A549 treated with GW870086 at 1 μM for 4 hours (cell line): Measurements from ENCODE around the gene NINL. TPM values are rescaled to one million over a fixed set of nuclear protein-coding genes. Genes with fewer than 3 reads are reported as not detected.

Experiments used
- total RNA-seq: library from RNA; stranded (reverse); fragments of 200-300 nt; extraction: Qiagen RNA extraction; gene quantifications from 5 replicates; pipeline ENCODE4 v1.2.3, GENCODE V29; 2022; ENCODE audit warnings: low read depth

The NINL gene
- 12.9 to 16.1 TPM (median 13.1 TPM) in 5 replicates for total RNA-seq

GRCh38 chr20:25584905-25585704 is at the start of gene NINL:
TSS of gene NINL (minus strand) at chr20:25585531. CDS start at chr20:25526587, 58,944 bp downstream.

DNA sequence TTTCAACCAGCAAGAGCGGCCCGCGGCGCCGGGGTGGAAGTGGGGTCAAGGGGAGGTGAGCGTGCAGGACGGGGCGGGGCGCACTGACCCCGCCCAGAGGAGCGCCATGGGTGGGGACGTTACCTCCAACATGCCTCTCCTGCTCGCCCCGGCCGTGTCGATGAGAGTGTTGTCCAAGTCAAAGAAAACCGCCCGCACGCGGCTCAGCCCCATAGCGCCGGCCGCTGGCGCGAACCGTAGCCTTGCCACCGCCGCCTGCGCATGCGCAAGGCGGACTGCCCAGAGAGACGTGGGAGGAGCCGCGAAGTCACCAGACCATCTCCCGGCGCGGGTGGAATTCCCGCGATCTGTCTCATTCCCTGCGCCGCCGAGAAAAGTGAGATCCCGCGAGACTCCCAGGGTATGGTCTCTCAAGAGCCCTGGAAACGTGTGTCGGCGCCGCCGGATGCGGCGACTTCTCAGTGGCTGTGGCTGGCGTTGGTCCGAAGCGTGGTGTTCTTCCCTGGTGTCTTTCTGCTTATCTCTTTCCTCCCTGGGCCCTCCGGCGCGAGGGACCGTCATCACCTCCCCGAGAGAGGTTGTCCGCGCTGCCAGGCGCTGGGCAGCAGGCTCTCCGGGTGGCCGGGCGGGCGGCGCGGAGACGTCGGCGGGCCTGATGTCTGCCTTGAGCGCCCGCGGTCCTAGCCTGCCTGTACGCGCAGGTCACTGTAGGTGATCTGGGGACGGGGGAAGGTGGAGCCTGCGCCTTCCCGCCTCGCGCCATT is 38.6 kb upstream of the NINL start, which contains the start of gene NANP:
TSS of gene NANP (minus strand) at position 279 of the 764 bp plus-strand sequence. CDS start at position 213, 66 bp downstream.

GRCh38 chr20:25407311-25408169 is 177.8 kb downstream of the NINL start, which contains the start of gene GINS1:
TSS of gene GINS1 (plus strand) at chr20:25407673. CDS start at chr20:25407821, 148 bp downstream.

Other genes starting within 250 kb of the NINL start
- gene ABHD12, start 194.7 kb downstream of the NINL start, total RNA-seq = 106 to 141 TPM (median 140 TPM) in 5 replicates
- gene GINS1, start 177.9 kb downstream of the NINL start, total RNA-seq = 27.7 to 35.5 TPM (median 32.2 TPM) in 5 replicates
- gene NANP, start 38.5 kb upstream of the NINL start, total RNA-seq = 6.4 to 8.7 TPM (median 7.5 TPM) in 5 replicates
- 17.6 to 20.4 TPM (median 19.2 TPM) in 5 replicates for gene ZNF337, start 111.3 kb upstream of the NINL start, total RNA-seq